OCI-LY7 (cell line): ENCODE measurements around the gene RAN.

Experiments used
- EZH2phosphoT487 ChIP-seq: fragments of 200-600 bp; sonication (generic); IDR thresholded peaks from 2 replicates; pipeline ENCODE4 v1.6.1; 2018; ENCODE audit warnings: low read depth, borderline replicate concordance, mild to moderate bottlenecking, mixed run types, antibody characterized with exemption, low read length, moderate library complexity, mixed read lengths
- TF ChIP-seq, protein P1 (sequence below): fragments of 200-600 bp; sonication (generic); conservative IDR thresholded peaks from 2 replicates; pipeline ENCODE4 v1.5.1; 2014; ENCODE audit warnings: mild to moderate bottlenecking, antibody characterized with exemption, low read length, moderate library complexity, mixed read lengths

DNA sequence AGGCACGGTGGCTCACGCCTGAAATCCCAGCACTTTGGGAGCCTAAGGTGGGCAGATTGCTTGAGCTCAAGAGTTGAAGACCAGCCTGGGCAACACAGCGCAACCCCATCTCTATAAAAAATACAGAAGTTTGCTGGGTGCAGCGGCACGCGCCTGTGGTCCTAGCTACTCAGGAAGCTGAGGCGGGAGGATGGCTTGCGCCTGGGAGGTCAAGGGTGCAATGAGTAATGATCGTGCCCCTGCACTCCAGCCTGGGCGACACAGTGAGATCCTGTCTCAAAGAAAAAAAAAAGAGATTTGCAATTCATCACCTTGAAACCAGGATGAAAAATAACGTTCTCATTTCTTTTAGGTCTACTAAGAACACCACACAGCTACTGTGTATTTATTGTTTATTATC is 36.9 kb upstream of the RAN start:
- TF ChIP-seq, protein P1, sequence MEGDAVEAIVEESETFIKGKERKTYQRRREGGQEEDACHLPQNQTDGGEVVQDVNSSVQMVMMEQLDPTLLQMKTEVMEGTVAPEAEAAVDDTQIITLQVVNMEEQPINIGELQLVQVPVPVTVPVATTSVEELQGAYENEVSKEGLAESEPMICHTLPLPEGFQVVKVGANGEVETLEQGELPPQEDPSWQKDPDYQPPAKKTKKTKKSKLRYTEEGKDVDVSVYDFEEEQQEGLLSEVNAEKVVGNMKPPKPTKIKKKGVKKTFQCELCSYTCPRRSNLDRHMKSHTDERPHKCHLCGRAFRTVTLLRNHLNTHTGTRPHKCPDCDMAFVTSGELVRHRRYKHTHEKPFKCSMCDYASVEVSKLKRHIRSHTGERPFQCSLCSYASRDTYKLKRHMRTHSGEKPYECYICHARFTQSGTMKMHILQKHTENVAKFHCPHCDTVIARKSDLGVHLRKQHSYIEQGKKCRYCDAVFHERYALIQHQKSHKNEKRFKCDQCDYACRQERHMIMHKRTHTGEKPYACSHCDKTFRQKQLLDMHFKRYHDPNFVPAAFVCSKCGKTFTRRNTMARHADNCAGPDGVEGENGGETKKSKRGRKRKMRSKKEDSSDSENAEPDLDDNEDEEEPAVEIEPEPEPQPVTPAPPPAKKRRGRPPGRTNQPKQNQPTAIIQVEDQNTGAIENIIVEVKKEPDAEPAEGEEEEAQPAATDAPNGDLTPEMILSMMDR, result no peak
- TF ChIP-seq EZH2phosphoT487, result no peak
